HepG2 (cell line): ENCODE results near the gene SLX9. TPM values are rescaled to one million over a fixed set of nuclear protein-coding genes. Genes with fewer than 3 reads are reported as not detected.

ENCODE experiments used
- HNF4A ChIP-seq: sonication (generic); formaldehyde crosslinking; IDR thresholded peaks from 2 replicates; pipeline ENCODE4 v1.4.0; 2020; ENCODE audit warnings: missing genetic modification reagents
- MEIS2 ChIP-seq: sonication (generic); formaldehyde crosslinking; IDR thresholded peaks from 2 replicates; pipeline ENCODE4 v1.9.0; 2021; ENCODE audit warnings: mild to moderate bottlenecking, missing genetic modification reagents
- TCF7L2 ChIP-seq: IDR thresholded peaks from 2 replicates; pipeline ENCODE4 v1.6.1; 2011; ENCODE audit warnings: mild to moderate bottlenecking, low read depth, low read length, moderate library complexity
- ZBTB7A ChIP-seq: sonication (generic); formaldehyde crosslinking; IDR thresholded peaks from 2 replicates; pipeline ENCODE4 v1.8.0; 2022; ENCODE audit warnings: mild to moderate bottlenecking, missing genetic modification reagents
- ZFX ChIP-seq: sonication (generic); formaldehyde crosslinking; IDR thresholded peaks from 2 replicates; pipeline ENCODE4 v1.4.0; 2020; ENCODE audit warnings: mild to moderate bottlenecking, low read depth, missing genetic modification reagents, moderate library complexity
- ZMYM4 ChIP-seq: sonication (generic); formaldehyde crosslinking; IDR thresholded peaks from 2 replicates; pipeline ENCODE4 v1.8.1; 2023; ENCODE audit warnings: mild to moderate bottlenecking, missing genetic modification reagents
- polyA plus RNA-seq, 8 experiments: library from polyadenylated mRNA; depleted of rRNA in 3 of 8; stranded (reverse) in 7 of 8; unstranded in 1 of 8; fragments of >200 nt; fragmentation: Illumina TruSeq in 4 of 8; extraction: Trizol in 4 of 8; gene quantifications; 2 replicates each; pipeline versions ENCODE4 v1.2.1 to v1.2.3, GENCODE V29; 2011 to 2016; ENCODE audit warnings: low read depth in 4 of 8, missing spikeins in 1 of 8, mixed read lengths in 1 of 8; ENCODE audit not compliant: insufficient read depth in 1 of 8
- total RNA-seq, 5 experiments: library from RNA; depleted of rRNA; stranded (reverse); fragments of >200 nt; fragmentation: Illumina TruSeq; extraction: Trizol; gene quantifications; 2 replicates each; pipeline ENCODE4 v1.2.3, GENCODE V29; 2016; ENCODE audit warnings: low read depth in 1 of 5
- TF ChIP-seq, protein P1 (sequence below): sonication (generic); formaldehyde crosslinking; IDR thresholded peaks from 2 replicates; pipeline ENCODE4 v1.9.0; 2022; ENCODE audit warnings: missing genetic modification reagents, mild to moderate bottlenecking, borderline replicate concordance
- TF ChIP-seq, protein P2 (sequence below): sonication (generic); formaldehyde crosslinking; IDR thresholded peaks from 2 replicates; pipeline ENCODE4 v1.5.1; 2020; ENCODE audit warnings: mild to moderate bottlenecking, moderate library complexity, missing genetic modification reagents
- TF ChIP-seq, protein P3 (sequence below): sonication (generic); formaldehyde crosslinking; IDR thresholded peaks from 2 replicates; pipeline ENCODE4 v1.4.0; 2020; ENCODE audit warnings: missing genetic modification reagents
- TF ChIP-seq, protein P4 (sequence below): IDR thresholded peaks from 2 replicates; pipeline ENCODE4 v1.6.1; 2012; ENCODE audit warnings: low read length, improper control_type of control experiment

The SLX9 gene
- total and polyA plus RNA-seq, 2 of the 13 experiments (the other 11 are each of a cell fraction or from before 2014, with no cell fraction given), result 21.0 to 47.1 TPM

DNA sequence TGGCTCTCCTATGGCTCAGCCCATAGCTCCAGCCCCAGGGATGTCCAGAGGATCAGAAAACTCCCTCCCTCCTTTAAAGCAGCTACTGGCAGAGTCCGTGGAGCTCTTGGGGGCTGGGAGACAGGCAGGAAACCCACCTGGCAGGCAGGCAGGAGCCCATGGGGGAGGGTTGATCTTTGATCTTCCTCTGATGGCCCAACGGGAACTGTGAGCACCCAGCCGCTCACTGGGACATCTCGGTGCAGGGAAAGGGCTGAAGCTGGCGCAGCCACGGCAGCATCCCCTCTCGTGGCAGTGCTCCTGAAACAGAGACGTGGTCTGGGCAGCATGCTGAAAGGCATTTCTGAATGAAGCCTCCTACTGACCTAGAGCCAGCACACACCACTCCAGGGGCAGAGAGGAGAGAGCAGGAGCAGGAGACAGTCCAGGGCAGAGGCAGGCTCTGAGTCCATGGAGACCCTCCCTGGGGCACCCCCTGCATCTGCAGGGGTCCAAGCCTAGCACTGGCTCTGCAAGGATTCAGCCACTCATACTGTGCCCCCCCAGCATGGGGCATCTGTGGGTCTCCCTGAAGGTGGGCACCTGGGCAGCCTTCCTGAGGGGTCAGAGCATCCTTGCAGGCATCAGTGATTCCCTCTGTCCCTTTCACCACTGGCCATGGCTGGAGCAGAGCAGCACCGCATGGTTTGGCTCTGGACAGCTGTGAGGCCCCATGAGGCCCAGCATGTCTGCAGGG lies 4.9 kb upstream of the SLX9 start (continued):
- TF ChIP-seq, protein P1, sequence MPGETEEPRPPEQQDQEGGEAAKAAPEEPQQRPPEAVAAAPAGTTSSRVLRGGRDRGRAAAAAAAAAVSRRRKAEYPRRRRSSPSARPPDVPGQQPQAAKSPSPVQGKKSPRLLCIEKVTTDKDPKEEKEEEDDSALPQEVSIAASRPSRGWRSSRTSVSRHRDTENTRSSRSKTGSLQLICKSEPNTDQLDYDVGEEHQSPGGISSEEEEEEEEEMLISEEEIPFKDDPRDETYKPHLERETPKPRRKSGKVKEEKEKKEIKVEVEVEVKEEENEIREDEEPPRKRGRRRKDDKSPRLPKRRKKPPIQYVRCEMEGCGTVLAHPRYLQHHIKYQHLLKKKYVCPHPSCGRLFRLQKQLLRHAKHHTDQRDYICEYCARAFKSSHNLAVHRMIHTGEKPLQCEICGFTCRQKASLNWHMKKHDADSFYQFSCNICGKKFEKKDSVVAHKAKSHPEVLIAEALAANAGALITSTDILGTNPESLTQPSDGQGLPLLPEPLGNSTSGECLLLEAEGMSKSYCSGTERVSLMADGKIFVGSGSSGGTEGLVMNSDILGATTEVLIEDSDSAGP, result peak; percentile 16; the same call in 1 of the 2 replicates
- TF ChIP-seq HNF4A (CRISPR knock-in tag), result peak; percentile 61
- no peak for TF ChIP-seq TCF7L2
- 0 out of 2 replicates have a peak, but pooled peaks have one; percentile 31 for TF ChIP-seq ZMYM4
- TF ChIP-seq ZFX (CRISPR knock-in tag), result peak; percentile 11; the same call in 1 of the 2 replicates
- TF ChIP-seq, protein P2, sequence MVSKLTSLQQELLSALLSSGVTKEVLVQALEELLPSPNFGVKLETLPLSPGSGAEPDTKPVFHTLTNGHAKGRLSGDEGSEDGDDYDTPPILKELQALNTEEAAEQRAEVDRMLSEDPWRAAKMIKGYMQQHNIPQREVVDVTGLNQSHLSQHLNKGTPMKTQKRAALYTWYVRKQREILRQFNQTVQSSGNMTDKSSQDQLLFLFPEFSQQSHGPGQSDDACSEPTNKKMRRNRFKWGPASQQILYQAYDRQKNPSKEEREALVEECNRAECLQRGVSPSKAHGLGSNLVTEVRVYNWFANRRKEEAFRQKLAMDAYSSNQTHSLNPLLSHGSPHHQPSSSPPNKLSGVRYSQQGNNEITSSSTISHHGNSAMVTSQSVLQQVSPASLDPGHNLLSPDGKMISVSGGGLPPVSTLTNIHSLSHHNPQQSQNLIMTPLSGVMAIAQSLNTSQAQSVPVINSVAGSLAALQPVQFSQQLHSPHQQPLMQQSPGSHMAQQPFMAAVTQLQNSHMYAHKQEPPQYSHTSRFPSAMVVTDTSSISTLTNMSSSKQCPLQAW (CRISPR knock-in tag), result no peak
- TF ChIP-seq, protein P3, sequence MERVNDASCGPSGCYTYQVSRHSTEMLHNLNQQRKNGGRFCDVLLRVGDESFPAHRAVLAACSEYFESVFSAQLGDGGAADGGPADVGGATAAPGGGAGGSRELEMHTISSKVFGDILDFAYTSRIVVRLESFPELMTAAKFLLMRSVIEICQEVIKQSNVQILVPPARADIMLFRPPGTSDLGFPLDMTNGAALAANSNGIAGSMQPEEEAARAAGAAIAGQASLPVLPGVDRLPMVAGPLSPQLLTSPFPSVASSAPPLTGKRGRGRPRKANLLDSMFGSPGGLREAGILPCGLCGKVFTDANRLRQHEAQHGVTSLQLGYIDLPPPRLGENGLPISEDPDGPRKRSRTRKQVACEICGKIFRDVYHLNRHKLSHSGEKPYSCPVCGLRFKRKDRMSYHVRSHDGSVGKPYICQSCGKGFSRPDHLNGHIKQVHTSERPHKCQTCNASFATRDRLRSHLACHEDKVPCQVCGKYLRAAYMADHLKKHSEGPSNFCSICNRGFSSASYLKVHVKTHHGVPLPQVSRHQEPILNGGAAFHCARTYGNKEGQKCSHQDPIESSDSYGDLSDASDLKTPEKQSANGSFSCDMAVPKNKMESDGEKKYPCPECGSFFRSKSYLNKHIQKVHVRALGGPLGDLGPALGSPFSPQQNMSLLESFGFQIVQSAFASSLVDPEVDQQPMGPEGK (CRISPR knock-in tag), result 0 out of 2 replicates have a peak, but pooled peaks have one; percentile 8
- no peak for TF ChIP-seq MEIS2 (CRISPR knock-in tag)
- TF ChIP-seq, protein P4, sequence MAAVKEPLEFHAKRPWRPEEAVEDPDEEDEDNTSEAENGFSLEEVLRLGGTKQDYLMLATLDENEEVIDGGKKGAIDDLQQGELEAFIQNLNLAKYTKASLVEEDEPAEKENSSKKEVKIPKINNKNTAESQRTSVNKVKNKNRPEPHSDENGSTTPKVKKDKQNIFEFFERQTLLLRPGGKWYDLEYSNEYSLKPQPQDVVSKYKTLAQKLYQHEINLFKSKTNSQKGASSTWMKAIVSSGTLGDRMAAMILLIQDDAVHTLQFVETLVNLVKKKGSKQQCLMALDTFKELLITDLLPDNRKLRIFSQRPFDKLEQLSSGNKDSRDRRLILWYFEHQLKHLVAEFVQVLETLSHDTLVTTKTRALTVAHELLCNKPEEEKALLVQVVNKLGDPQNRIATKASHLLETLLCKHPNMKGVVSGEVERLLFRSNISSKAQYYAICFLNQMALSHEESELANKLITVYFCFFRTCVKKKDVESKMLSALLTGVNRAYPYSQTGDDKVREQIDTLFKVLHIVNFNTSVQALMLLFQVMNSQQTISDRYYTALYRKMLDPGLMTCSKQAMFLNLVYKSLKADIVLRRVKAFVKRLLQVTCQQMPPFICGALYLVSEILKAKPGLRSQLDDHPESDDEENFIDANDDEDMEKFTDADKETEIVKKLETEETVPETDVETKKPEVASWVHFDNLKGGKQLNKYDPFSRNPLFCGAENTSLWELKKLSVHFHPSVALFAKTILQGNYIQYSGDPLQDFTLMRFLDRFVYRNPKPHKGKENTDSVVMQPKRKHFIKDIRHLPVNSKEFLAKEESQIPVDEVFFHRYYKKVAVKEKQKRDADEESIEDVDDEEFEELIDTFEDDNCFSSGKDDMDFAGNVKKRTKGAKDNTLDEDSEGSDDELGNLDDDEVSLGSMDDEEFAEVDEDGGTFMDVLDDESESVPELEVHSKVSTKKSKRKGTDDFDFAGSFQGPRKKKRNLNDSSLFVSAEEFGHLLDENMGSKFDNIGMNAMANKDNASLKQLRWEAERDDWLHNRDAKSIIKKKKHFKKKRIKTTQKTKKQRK, result no peak
- TF ChIP-seq ZBTB7A (CRISPR knock-in tag), result peak; percentile 54; the same call in 1 of the 2 replicates
